HepG2 (cell line): ENCODE measurements around the gene TMED6. TPM values are rescaled to one million over a fixed set of nuclear protein-coding genes. Genes with fewer than 3 reads are reported as not detected.
A peak's percentile ranks its signal among the peaks of the same experiment; 100 is the strongest.

Experiments
- AGO2 ChIP-seq: fragments of 200-400 bp; formaldehyde crosslinking; optimal IDR thresholded peaks from 2 replicates; pipeline ENCODE3; 2017; ENCODE audit warnings: mild to moderate bottlenecking, low read depth, low read length, moderate library complexity
- FUBP1 ChIP-seq: sonication (generic); formaldehyde crosslinking; IDR thresholded peaks from 2 replicates; pipeline ENCODE4 v1.5.1; 2020; ENCODE audit warnings: missing genetic modification reagents, mild to moderate bottlenecking, borderline replicate concordance
- JUND ChIP-seq: sonication (generic); formaldehyde crosslinking; IDR thresholded peaks from 2 replicates; pipeline ENCODE4 v1.8.0; 2022; ENCODE audit warnings: mild to moderate bottlenecking, missing genetic modification reagents
- MAF1 ChIP-seq: sonication (generic); formaldehyde crosslinking; IDR thresholded peaks from 2 replicates; pipeline ENCODE4 v1.5.0; 2020; ENCODE audit warnings: missing genetic modification reagents, borderline replicate concordance
- MXI1 ChIP-seq: IDR thresholded peaks from 3 replicates; pipeline ENCODE4 v1.6.1; 2012; ENCODE audit warnings: low read depth, low read length, inconsistent platforms, borderline replicate concordance
- PAWR ChIP-seq: sonication (generic); formaldehyde crosslinking; IDR thresholded peaks from 2 replicates; pipeline ENCODE4 v1.4.0; 2020; ENCODE audit warnings: missing genetic modification reagents, mild to moderate bottlenecking, borderline replicate concordance
- RORA ChIP-seq: sonication (generic); formaldehyde crosslinking; IDR thresholded peaks from 2 replicates; pipeline ENCODE4 v1.5.0; 2020; ENCODE audit warnings: mild to moderate bottlenecking, missing genetic modification reagents, moderate library complexity
- SMARCE1 ChIP-seq: fragments of 450-650 bp; IDR thresholded peaks from 2 replicates; pipeline ENCODE4 v1.6.1; 2017; ENCODE audit warnings: borderline replicate concordance
- TFDP1 ChIP-seq: IDR thresholded peaks from 2 replicates; pipeline ENCODE4 v1.6.1; 2016; ENCODE audit warnings: missing compliant biosample characterization, missing genetic modification reagents, borderline replicate concordance
- U2AF2 ChIP-seq: fragments of 200-400 bp; formaldehyde crosslinking; IDR thresholded peaks from 2 replicates; pipeline ENCODE4 v1.6.1; 2017; ENCODE audit warnings: low read depth, mild to moderate bottlenecking, low read length
- ZBTB8A ChIP-seq: sonication (generic); formaldehyde crosslinking; IDR thresholded peaks from 2 replicates; pipeline ENCODE4 v1.4.0; 2020; ENCODE audit warnings: mild to moderate bottlenecking, low read depth, missing genetic modification reagents, borderline replicate concordance
- ZC3H4 ChIP-seq: sonication (generic); formaldehyde crosslinking; IDR thresholded peaks from 2 replicates; pipeline ENCODE4 v1.4.0; 2020; ENCODE audit warnings: missing genetic modification reagents, borderline replicate concordance
- ZNF44 ChIP-seq: sonication (generic); formaldehyde crosslinking; IDR thresholded peaks from 2 replicates; pipeline ENCODE4 v1.5.1; 2020; ENCODE audit warnings: mild to moderate bottlenecking, missing genetic modification reagents
- ZNF687 ChIP-seq: sonication (generic); formaldehyde crosslinking; IDR thresholded peaks from 2 replicates; pipeline ENCODE4 v1.5.1; 2020; ENCODE audit warnings: mild to moderate bottlenecking, missing genetic modification reagents, moderate library complexity
- ZNF709 ChIP-seq: sonication (generic); formaldehyde crosslinking; IDR thresholded peaks from 2 replicates; pipeline ENCODE4 v1.5.0; 2020; ENCODE audit warnings: mild to moderate bottlenecking, missing genetic modification reagents
- ZNF747 ChIP-seq: sonication (generic); formaldehyde crosslinking; IDR thresholded peaks from 2 replicates; pipeline ENCODE4 v1.8.1; 2023; ENCODE audit warnings: missing genetic modification reagents, mild to moderate bottlenecking, borderline replicate concordance
- ZSCAN9 ChIP-seq: IDR thresholded peaks from 2 replicates; pipeline ENCODE4 v1.6.1; 2016; ENCODE audit warnings: borderline replicate concordance
- polyA plus RNA-seq, 8 experiments: library from polyadenylated mRNA; depleted of rRNA in 3 of 8; stranded (reverse) in 7 of 8; unstranded in 1 of 8; fragments of >200 nt; fragmentation: Illumina TruSeq in 4 of 8; extraction: Trizol in 4 of 8; gene quantifications; 2 replicates each; pipeline versions ENCODE4 v1.2.1 to v1.2.3, GENCODE V29; 2011 to 2016; ENCODE audit warnings: low read depth in 4 of 8, missing spikeins in 1 of 8, mixed read lengths in 1 of 8; ENCODE audit not compliant: insufficient read depth in 1 of 8
- total RNA-seq, 5 experiments: library from RNA; depleted of rRNA; stranded (reverse); fragments of >200 nt; fragmentation: Illumina TruSeq; extraction: Trizol; gene quantifications; 2 replicates each; pipeline ENCODE4 v1.2.3, GENCODE V29; 2016; ENCODE audit warnings: low read depth in 1 of 5
- TF ChIP-seq, protein P1 (sequence below): sonication (generic); formaldehyde crosslinking; IDR thresholded peaks from 2 replicates; pipeline ENCODE4; 2020; ENCODE audit warnings: missing genetic modification reagents, mild to moderate bottlenecking, borderline replicate concordance
- TF ChIP-seq, protein P2 (sequence below): IDR thresholded peaks from 2 replicates; pipeline ENCODE4 v1.6.1; 2016; ENCODE audit warnings: missing biosample characterization, missing genetic modification reagents, low read depth

Gene TMED6
- total and polyA plus RNA-seq, 2 of the 13 experiments (the other 11 are each of a cell fraction or from before 2014, with no cell fraction given): 9.8 to 14.4 TPM

GRCh38 chr16:69321080-69321479 is 30.5 kb downstream of the TMED6 start (continued):
- TF ChIP-seq ZBTB8A (CRISPR knock-in tag): no peak
- TF ChIP-seq SMARCE1: no peak
- no peak for TF ChIP-seq ZNF747 (CRISPR knock-in tag)
- TF ChIP-seq FUBP1 (CRISPR knock-in tag): no peak
- no peak for TF ChIP-seq TFDP1
- TF ChIP-seq RORA (CRISPR knock-in tag): no peak
- no peak for TF ChIP-seq PAWR (CRISPR knock-in tag)
- TF ChIP-seq MAF1 (CRISPR knock-in tag): no peak
- peak; percentile 93 for TF ChIP-seq AGO2
- TF ChIP-seq ZNF44 (CRISPR knock-in tag): no peak
- no peak for TF ChIP-seq ZC3H4 (CRISPR knock-in tag)
- TF ChIP-seq, protein P1, sequence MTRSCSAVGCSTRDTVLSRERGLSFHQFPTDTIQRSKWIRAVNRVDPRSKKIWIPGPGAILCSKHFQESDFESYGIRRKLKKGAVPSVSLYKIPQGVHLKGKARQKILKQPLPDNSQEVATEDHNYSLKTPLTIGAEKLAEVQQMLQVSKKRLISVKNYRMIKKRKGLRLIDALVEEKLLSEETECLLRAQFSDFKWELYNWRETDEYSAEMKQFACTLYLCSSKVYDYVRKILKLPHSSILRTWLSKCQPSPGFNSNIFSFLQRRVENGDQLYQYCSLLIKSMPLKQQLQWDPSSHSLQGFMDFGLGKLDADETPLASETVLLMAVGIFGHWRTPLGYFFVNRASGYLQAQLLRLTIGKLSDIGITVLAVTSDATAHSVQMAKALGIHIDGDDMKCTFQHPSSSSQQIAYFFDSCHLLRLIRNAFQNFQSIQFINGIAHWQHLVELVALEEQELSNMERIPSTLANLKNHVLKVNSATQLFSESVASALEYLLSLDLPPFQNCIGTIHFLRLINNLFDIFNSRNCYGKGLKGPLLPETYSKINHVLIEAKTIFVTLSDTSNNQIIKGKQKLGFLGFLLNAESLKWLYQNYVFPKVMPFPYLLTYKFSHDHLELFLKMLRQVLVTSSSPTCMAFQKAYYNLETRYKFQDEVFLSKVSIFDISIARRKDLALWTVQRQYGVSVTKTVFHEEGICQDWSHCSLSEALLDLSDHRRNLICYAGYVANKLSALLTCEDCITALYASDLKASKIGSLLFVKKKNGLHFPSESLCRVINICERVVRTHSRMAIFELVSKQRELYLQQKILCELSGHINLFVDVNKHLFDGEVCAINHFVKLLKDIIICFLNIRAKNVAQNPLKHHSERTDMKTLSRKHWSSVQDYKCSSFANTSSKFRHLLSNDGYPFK (CRISPR knock-in tag): no peak
- TF ChIP-seq U2AF2: no peak
- TF ChIP-seq ZNF709 (CRISPR knock-in tag): no peak
- TF ChIP-seq, protein P2, sequence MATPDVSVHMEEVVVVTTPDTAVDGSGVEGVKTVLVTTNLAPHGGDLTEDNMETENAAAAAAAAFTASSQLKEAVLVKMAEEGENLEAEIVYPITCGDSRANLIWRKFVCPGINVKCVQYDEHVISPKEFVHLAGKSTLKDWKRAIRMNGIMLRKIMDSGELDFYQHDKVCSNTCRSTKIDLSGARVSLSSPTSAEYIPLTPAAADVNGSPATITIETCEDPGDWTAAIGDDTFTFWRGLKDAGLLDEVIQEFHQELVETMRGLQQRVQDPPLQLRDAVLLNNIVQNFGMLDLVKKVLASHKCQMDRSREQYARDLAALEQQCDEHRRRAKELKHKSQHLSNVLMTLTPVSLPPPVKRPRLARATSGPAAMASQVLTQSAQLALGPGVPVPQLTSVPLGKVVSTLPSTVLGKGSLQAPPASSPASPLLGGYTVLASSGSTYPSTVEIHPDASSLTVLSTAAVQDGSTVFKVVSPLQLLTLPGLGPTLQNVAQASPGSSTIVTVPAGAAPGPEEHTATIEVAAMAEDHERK (CRISPR knock-in tag): no peak
- no peak for TF ChIP-seq ZSCAN9
- TF ChIP-seq JUND (CRISPR knock-in tag): no peak
- 0 out of 2 replicates have a peak, but pooled peaks have one; percentile 19 for TF ChIP-seq ZNF687 (CRISPR knock-in tag)
- TF ChIP-seq MXI1: no peak
